GM15510 (cell line): ENCODE data around the gene ZNF277.

Experiments
- POLR2A ChIP-seq: IDR thresholded peaks from 3 replicates; pipeline ENCODE4 v1.6.1; 2011; ENCODE audit warnings: borderline replicate concordance; ENCODE audit not compliant: insufficient read length; ENCODE audit errors: extremely low read depth

ZNF277 gene

DNA sequence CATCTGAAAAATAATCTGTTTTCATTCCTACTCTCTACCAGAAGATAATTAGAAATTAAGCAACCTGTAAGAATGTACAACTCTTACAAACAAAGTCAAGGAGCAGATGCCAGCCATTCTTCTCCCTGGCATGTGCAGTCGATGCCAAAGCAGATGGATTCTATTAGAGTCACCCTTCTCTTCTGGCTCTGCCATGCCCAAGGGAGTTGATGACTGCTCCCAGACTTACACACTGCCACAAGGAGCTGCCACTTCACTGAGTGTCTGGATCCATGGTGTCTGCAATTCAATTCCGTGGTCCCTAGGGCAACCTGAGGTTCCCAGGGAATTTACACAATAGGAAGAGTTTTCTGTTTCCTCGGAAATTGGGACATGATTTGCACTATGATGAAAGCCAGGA, 154.7 kb downstream of the ZNF277 start:
- TF ChIP-seq POLR2A, result no peak

DNA sequence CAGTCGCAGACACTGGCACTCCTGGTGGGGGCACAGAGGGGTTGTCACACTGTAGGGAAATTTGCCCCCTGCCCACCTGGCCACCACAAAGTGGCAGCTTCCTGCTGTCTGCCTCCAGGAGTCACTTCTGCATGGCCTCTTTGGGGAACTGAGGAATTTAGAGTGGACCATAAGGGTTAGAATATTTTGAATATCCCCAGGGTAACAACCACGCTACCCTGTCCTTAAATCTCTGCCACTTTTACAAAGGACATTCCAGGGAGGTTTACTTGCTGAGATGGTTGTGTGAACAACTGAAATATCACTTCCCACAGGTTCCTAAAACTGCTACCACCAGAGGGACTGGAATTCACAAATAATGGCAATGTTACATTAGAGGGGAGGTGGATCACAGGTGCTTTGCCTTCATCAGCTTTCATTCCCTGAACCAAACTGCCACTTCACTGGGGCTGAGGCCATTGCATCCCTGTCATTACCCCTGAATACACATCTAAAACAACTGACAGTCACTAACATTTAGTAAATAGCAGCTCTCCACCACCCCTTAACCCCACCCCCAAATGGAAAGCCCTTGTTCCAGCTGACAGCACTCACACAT, 155.7 kb downstream of the ZNF277 start:
- TF ChIP-seq POLR2A, result no peak

DNA sequence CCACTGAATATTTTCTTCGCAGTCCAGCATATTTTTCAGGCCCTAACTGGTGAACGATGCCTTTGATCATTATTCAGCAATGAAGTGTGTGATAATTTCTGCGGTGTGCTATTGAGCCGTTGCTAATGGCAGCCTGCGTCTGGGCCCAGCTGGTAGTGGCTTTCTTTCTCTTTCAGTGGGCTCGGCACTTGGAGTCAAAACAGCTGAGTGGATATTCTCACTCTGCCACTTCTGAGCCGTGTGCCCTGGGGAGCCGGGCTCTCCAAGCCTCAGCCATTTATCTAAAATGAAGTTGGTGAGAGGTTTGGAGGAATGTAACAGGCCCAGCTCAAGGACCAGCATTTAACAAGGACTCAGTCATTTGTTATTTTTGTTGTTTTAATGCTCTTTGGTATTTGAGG, 156.2 kb downstream of the ZNF277 start:
- no peak for TF ChIP-seq POLR2A

DNA sequence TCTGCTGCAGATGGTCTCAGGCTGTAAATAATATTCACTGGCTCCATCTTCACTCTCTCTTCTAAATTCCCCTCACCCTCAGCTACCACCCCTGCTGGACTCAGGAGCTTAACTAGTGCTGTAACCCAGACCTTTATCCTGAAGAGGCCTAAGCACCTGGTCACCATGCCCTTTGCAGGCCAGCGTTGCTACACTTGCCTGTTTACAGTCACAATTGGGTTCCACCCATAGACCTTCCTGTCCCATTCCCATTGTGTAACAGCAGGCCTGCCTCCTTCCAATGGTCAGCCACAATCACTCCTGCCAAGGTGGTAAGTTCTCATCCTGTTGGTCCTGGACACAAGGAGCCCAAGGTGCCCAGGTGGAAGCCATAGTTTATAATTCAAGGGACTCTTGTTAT, 157.9 kb downstream of the ZNF277 start:
- TF ChIP-seq POLR2A, result no peak

DNA sequence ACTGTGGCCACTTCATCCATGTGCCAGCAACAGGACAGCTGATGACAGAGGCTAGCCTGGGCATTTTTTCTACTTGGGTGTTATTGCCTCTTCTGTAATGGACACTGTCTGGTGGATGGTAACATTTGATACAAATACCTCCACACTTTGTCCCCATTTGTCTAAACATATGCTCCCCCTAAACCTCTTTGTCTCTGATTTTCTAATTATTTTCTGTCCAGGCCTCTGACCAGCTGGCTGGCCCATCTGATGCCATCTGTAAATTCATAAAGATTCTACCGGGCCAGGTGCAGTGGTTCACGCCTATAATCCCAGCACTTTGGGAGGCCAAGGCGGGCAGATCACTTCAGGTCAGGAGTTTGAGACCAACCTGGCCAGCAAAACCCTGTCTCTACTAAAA, 159.1 kb downstream of the ZNF277 start:
- TF ChIP-seq POLR2A, result no peak

DNA sequence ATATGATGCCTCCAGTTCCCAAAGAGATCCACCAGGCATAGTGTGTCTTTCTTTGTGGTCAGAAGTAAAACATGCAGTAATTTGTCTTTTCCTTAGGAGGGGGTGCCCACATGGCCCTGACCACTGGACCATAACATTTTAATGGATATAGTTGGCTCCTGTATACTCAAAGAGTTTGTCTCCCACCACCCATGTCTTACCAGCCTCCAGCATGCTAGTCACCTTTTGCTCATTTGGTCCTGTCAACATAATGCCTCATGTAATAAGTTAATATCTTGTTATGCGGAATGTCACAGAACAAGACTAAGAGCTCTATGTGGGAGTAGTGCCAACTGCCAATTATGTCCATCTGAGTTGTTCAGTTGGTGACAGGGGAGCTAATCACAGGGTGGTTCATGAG, 160.4 kb downstream of the ZNF277 start:
- no peak for TF ChIP-seq POLR2A

DNA sequence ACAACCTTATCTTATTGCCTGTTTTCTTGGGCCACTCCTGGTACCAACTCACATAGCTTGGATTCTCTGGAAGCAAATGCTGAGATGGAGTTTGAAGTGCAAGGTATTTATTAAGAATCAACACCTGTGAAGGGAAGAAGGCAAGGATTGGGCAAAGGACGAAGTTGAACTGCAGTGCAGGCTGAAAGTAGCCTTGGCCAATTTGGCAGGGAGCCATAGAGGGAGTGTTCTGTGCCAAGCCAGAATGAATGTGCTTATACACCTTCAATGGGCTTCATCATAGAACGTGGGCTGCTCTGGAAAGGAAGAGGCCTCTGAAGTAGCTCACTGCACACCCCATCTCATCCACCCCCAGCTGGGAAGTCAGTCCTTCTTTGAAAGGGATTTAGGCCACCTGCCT, 163.9 kb downstream of the ZNF277 start:
- no peak for TF ChIP-seq POLR2A

DNA sequence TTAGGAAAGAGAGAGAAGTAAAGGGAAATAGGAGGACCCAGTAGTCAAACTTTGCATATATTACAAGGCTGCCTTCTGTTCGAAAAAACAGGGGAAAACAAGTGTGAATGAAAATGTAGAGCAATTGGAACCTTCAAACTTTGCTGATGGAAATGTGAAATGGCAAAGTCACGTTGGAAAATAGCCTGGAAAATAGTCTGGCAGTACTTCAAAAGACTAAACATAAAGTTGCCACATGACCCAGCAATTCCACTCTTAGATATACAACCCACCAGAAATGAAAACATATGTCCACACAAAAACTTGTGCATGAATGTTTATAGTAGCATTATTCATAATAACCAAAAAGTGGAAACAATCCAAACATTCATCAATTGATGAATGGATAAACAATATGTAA, 165.2 kb downstream of the ZNF277 start:
- no peak for TF ChIP-seq POLR2A

DNA sequence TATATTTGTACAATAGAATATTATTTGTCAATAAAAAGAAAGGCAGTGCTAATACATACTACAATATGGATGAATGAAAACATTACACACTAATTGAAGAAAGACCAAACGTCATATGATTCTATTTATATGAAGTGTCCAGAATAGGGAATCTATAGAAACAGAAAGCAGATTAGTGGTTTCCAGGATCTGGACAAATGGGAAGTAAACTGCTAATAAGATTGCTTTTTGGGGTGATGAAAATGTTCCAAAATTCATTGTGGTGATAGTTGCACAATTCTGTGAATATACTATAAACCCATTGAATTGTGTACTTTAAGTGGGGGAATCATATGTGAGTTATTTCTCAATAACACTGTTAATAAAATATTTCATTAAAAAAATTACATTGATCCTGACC, 165.6 kb downstream of the ZNF277 start:
- TF ChIP-seq POLR2A, result no peak

DNA sequence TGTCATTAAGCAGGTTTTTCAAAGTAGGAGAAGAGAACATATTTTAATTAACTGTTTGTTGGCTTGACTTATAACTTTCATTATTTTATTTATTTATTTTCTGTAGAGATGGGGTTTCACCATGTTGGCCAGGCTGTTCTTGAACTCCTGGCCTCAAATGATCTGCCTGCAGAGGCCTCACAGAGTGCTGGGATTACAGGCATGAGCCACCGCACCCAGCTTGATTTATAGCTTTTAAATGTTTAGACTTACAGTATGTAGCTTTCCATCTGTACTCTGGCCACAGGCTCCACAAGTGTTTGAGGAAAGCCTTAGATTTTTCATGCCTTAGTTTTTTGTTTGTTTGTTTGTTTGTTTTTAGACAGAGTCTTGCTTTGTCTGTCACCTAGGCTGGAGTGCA, 171.1 kb downstream of the ZNF277 start:
- no peak for TF ChIP-seq POLR2A

DNA sequence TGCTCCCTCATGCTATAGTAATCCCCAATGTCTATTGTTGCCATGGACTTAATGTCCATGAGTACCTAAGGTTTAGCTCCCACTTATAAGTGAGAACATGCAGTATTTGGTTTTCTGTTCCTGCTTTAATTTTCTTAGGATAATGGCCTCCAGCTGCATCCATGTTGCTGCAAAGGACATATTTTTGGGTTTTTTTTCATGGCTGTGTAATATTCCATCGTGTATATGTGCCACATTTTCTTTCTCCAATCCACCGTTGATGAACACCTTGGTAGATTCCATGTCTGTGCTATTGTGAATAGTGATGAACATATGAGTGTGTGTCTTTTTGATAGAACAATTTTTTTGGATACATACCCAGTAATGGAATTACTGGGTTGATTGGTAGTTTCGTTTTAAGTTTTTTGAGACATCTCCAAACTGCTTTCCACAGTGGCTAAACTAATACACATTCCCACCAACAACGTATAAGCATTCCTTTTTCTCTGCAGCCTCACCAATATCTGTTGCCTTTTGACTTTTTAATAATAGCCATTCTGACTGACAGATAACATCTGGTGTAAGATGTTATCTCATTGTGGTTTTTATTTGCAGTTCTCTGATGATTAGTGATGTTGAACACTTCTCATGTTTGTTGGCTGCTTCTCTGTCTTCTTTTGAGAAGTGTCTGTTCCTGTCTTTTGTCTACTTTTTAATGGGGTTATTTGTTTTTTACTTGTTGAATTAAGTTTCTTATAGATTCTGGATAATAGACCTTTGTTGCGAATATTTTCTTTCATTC, 175.0 kb downstream of the ZNF277 start:
- TF ChIP-seq POLR2A, result no peak

DNA sequence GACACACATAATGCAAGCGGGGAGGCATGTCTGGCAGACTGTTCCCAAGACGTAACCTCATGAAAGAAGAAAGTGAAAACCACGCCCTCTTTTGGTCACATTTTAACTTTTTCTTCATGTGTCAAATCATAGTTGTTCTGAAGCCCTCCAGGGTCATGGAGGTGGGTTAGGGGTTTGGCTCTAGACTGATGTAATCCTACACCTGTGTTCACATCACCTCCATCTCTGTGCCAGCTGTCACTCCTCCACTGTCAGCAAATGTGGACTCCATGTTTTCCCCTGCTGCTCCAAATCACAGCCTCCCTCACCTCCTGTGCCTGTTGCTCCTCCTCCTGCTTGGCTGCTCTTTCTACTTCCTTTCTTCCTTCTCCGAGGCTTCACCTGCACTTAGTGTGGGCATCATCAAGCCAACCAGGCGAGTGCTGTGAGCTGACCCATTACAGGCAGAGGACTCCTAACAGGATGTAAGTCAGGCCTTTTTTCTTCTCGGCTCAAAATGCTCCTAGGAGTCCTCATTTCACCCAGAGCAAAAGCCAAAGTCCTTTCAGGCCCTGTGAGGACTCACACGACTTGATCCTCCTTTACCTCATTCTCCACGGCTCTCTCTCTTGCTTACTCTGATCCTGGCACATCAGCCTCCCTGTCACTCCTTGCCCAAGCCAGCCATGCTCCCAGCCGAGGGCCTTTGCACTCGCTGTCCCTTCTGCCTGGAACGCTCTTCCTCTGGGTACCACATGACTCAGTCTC, 177.3 kb downstream of the ZNF277 start:
- TF ChIP-seq POLR2A, result no peak

DNA sequence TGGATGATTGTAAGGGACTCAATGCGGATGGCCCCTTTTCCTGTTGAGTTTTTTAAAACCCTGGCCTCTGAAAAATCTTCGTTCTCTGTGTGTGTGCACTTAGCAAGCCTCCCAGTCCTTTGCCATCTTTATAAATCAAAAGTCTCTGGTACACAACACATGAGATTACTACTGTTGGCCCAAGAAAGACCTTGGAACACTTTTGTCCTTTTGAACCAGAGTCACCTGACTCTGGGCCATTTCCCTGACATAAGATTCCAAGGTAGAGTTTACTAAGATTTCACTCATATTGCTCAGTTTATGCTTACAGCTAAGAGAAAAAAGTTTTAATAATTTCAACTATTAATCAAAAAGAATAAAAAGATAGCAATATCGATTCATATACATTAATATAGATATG, 179.0 kb downstream of the ZNF277 start:
- TF ChIP-seq POLR2A, result no peak

DNA sequence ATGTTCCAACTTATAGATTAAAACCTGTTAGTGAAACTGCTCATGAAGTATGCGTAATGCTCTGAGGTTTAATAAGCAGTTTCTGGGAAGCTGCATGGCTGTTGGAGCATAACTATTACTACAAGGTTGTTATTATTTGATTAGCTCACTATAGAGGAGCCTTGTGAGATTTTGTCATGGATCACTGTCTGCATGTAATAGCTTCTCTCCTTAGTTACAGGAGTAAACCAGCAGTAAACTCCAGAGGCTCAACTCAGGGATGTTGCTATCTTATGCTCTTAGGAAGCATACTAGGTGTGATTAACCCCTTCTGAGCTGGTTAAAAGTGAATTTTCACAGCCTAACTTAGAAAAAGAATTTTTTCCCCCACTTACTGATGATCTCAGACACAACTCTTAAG, 180.1 kb downstream of the ZNF277 start:
- no peak for TF ChIP-seq POLR2A

DNA sequence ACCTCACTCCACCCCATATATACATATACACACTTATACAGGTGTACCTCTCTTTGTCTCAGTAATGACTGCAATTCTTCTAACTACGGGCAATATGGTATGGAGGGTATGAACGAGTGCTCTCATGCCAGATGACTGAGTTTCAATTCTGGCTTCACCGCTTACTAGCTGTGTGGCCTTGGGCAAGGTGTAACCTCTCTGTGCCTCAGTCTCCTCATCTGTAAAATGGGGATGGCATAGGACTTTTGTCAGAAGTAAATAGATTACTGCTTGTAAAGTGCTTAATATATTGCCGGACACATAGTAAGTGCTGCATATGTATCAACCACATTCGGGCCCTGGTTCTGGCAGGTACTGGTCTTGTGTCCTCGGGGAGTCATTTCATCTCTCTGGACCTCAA, 183.7 kb downstream of the ZNF277 start:
- TF ChIP-seq POLR2A, result no peak
